Panc1 (cell line): ENCODE results near the gene CD244.
"Not testable (repeated sequence)": the region's sequence is repeated elsewhere in the genome, so short reads cannot be mapped to it uniquely, and the experiment has no call there.

Experiments used
- POLR2AphosphoS5 ChIP-seq: IDR thresholded peaks from 2 replicates; pipeline ENCODE4 v1.6.1; 2012; ENCODE audit warnings: mild to moderate bottlenecking, low read depth, low read length, moderate library complexity
- SIN3A ChIP-seq: IDR thresholded peaks from 2 replicates; pipeline ENCODE4 v1.6.1; 2012; ENCODE audit warnings: low read depth, mild to moderate bottlenecking, low read length, moderate library complexity, borderline replicate concordance; ENCODE audit not compliant: insufficient read depth
- TF ChIP-seq, protein P1 (sequence below): fragments of 450-650 bp; IDR thresholded peaks from 2 replicates; pipeline ENCODE4 v1.5.1; 2017; ENCODE audit warnings: mild to moderate bottlenecking
- TF ChIP-seq, protein P2 (sequence below), 2 experiments: IDR thresholded peaks; 2 replicates each; pipeline ENCODE4 v1.6.1; 2011 to 2012; ENCODE audit warnings: low read depth in 2 of 2, control low read depth in 1 of 2, low read length in 1 of 2, mild to moderate bottlenecking in 1 of 2, moderate library complexity in 1 of 2; ENCODE audit not compliant: insufficient read depth in 1 of 2

DNA sequence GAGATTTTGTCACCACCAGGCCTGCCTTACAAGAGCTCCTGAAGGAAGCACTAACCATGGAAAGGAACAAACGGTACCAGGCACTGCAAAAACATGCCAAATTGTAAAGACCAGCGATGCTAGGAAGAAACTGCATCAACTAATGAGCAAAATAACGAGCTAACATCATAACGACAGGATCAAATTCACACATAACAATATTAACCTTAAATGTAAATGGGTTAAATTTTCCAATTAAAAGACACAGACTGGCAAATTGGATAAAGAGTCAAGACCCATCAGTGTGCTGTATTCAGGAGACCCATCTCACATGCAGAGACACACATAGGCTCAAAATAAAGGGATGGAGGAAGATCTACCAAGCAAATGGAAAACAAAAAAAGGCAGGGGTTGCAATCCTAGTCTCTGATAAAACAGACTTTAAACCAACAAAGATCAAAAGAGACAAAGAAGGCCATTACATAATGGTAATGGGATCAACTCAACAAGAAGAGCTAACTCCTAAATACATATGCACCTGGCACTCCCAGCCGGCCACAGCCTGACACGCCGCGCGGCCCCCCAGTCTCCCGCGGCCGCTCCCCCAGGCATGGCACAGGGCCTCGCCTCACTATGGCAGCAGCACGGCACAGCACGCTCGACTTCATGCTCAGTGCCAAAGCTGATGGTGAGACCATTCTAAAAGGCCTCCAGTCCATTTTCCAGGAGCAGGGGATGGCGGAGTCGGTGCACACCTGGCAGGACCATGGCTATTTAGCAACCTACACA is 31.9 kb upstream of the CD244 start:
- not testable (repeated sequence) for TF ChIP-seq POLR2AphosphoS5, SIN3A
- TF ChIP-seq, protein P1, sequence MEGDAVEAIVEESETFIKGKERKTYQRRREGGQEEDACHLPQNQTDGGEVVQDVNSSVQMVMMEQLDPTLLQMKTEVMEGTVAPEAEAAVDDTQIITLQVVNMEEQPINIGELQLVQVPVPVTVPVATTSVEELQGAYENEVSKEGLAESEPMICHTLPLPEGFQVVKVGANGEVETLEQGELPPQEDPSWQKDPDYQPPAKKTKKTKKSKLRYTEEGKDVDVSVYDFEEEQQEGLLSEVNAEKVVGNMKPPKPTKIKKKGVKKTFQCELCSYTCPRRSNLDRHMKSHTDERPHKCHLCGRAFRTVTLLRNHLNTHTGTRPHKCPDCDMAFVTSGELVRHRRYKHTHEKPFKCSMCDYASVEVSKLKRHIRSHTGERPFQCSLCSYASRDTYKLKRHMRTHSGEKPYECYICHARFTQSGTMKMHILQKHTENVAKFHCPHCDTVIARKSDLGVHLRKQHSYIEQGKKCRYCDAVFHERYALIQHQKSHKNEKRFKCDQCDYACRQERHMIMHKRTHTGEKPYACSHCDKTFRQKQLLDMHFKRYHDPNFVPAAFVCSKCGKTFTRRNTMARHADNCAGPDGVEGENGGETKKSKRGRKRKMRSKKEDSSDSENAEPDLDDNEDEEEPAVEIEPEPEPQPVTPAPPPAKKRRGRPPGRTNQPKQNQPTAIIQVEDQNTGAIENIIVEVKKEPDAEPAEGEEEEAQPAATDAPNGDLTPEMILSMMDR: not testable (repeated sequence)
- TF ChIP-seq, protein P2, sequence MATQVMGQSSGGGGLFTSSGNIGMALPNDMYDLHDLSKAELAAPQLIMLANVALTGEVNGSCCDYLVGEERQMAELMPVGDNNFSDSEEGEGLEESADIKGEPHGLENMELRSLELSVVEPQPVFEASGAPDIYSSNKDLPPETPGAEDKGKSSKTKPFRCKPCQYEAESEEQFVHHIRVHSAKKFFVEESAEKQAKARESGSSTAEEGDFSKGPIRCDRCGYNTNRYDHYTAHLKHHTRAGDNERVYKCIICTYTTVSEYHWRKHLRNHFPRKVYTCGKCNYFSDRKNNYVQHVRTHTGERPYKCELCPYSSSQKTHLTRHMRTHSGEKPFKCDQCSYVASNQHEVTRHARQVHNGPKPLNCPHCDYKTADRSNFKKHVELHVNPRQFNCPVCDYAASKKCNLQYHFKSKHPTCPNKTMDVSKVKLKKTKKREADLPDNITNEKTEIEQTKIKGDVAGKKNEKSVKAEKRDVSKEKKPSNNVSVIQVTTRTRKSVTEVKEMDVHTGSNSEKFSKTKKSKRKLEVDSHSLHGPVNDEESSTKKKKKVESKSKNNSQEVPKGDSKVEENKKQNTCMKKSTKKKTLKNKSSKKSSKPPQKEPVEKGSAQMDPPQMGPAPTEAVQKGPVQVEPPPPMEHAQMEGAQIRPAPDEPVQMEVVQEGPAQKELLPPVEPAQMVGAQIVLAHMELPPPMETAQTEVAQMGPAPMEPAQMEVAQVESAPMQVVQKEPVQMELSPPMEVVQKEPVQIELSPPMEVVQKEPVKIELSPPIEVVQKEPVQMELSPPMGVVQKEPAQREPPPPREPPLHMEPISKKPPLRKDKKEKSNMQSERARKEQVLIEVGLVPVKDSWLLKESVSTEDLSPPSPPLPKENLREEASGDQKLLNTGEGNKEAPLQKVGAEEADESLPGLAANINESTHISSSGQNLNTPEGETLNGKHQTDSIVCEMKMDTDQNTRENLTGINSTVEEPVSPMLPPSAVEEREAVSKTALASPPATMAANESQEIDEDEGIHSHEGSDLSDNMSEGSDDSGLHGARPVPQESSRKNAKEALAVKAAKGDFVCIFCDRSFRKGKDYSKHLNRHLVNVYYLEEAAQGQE (IDR thresholded peaks at IDR 0.05; ENCODE audit: insufficient read depth in 1 of 2, low read depth in 2 of 2, low read length in 1 of 2): not testable (repeated sequence)
